Stimulated activated CD4-positive, alpha-beta T cell treated with anti-CD3 and anti-CD28 coated beads, Interleukin-2, amount 100 ng/mL, for 24 hours (primary cell): ENCODE data around the gene PSRC1.
"Not testable (repeated sequence)": the region's sequence is repeated elsewhere in the genome, so short reads cannot be mapped to it uniquely, and the experiment has no call there.

Source experiments
- DNase-seq, 2 donors: peaks; one replicate each; pipeline ENCODE4 v3.0.0-alpha.2; 2020

The PSRC1 gene

DNA sequence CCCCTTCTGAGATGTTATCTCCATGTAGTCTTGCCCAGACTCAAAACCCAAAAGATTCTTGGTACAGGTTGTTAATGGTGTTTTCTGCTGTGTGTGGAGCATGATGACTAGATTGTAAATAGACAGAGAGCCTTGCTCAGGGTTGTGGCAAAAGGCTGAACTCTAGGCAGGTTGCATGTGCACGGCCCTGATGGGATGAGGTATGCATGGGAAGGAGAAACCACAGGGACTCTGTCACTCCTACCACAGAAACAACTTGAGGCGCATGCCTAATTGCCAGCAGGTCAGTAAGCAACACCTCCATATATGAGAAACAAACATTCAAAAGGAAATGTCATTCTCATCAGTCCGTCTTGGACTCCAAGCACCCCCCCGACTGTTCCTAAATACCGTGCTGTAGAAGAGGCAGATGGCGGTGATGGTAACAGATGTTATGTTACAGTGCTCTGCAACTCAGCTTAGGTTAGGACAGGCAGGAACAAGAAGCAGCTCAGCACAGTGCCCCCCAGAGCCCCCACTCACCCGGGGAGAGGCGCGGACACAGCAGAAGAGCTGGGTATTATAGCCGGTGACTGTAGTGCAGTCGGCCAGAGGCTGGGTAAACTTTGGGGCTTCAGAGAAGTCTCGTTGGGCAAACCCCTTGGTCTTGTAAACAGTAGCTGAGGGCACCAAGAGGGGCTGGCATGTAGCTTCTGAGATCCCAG is 12.9 kb upstream of the PSRC1 start:
- no peak for DNase-seq

DNA sequence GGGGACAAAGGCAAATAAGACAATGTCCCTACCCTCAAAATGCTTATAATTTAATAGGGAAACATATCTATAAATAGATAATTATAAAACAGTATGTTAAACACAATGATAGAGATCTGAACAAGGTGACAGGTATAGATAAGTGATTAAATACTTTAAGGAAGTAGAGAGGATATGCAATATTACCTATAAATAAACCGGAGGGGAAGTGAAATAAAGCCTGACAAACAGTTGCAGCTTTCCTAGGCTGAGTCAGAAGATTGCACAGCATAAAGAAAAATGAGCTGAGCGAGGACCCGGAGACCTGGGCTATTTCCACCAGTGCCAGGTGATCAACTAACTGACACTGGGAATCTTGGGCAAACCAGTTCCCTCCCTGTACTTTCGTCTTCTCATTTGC is 11.5 kb upstream of the PSRC1 start:
- no peak for DNase-seq

DNA sequence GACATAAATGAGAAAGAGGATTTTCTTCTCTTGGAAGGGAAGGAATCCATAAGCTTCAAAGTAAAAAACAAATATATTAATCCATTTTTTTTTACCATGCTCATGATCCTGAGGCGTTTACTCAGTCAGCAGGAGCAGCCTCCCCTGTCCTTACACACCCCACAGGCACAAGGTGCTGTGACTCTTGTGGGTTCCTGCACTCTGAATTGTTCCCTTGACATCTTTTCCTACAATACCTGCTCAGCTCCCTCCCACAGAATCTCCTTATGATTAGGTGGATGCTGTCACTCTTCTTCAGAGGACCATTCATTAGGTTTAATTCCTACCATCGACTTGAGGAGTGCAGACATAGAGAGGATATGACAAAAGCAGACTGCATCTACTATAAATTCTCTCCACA is 10.1 kb upstream of the PSRC1 start:
- DNase-seq, result no peak

DNA sequence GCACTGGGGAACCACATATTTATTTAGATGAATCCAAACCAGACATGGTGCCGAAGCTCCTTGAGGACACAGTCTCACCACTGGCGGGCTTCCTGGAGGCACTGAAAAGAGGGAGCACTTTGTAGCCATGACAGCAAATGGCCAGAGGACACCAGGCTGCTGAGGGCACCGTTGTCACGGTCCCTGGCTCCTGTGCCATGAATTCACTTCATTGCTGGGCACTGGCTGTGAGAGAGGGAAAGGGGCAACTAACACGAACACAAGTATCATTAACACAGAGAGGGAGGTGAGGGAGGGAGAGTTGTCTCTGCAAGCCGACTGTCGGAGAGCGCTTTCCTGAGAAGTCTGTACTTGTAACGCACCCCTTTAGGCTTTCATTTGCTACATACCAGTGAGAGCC is 9.4 kb upstream of the PSRC1 start:
- no peak for DNase-seq

DNA sequence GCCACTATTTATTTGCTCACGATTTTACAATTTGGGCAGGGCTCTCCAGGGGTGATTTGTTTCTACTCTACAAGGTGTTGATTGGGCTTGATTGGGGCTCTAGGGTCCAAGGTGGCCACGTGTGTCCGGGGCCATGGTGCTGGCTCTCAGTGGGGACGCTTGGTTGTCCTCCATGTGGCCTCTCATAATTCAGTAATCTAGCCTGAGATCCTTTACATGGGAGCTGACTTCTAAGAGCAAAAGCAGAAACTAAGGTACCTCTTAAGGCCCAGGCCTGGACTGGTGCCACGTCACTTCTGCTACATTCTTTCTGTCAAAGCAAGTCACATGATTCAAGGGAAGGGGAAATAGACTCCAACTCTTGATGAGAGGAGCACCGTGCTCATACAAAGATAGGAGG is 8.1 kb upstream of the PSRC1 start:
- DNase-seq, result no peak

DNA sequence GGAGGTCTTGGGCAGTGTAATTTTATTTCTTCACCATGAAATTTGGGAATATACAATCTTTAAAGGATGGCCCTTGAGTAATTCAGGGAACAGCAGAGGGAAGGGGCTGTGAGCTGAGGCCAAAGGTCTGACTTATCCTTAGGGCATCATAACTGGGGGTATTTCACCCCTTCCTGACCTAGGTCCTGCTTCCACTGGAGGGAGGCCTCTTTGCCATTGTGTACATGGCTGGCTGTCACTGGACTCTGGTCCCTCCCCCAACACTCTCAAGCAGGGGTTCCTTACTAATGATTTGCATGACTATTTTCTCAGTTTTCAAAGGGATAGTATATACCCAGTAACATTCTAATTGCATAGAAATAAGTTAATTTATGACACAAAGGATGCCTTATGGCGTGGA is 7.2 kb upstream of the PSRC1 start:
- no peak for DNase-seq

DNA sequence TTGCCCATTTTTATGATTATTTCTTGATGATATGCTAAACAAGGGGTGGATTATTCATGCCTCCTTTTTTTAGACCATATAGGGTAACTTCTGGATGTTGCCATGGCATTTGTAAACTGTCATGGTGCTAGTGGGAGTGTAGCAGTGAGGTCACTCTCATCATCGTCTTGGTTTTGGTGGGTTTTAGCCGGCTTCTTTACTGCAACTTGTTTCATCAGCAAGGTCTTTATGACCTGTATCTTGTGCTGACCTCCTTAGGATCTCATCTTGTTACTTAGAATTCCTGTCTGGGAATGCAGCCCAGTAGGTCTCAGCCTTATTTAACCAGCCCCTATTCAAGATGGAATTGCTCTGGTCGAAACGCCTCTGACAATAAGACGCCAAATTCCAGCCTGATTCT is 3.8 kb upstream of the PSRC1 start:
- DNase-seq, result not testable (repeated sequence)

DNA sequence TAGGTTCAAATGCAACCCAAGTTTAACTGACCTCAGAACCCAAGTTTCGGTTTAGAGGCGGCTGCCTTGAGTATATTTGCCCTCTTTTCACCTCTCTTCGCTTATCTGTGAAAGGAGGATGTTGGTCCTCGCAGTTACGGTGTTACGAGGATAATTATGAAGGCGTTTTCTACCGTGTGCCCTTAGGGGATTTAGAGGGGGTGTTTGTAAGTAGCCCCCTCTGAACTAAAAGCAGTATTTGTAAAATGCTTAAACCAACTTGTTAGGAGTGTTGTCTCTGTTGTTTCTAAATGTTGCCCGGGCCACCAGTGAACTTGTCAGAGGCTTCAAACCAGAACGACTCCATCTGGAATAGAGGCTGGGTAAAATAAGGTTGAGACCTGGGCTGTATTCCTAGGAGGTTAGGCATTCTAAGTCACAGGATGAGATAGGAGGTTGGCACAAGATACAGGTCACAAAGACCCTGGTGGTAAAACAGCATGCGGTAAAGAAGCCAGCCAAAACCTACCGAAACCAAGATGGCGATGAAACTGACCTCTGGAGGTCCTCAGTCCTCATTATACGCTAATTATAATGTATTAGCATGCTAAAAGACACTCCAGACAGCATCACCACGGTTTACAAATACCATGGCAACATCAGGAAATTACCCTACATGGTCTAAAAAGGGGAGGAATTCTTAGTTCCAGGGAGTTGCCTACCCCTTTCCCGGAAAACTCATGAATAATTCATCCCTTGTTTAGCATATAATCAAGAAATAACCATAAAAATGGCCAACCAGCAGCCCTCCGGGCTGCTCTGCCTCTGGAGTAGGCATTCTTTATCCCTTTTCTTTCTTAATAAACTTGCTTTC is 1.0 kb upstream of the PSRC1 start:
- DNase-seq, result no peak

DNA sequence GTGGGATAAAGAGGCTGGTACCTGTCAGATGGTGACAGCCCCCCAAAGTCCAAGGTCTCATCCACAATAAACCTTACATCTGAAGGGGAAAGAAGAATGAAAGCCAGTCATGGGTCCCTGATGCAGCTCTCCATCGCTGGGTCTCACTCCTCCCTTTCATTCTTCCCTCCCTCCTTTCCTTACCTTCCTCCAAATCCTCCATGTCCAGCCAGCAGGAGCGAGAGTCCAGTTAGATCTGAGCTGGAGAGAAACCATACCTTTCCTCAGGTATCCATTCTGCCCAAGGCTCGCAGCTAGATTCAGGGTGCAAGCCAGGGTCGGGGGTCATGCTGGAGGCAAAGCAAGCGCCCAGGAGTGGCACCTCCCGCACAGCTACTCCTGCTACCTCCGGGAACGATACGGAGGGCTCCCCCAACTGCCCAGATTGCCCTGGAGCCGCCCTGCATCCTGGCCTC is 421 bp downstream of the PSRC1 start:
- DNase-seq, result no peak

DNA sequence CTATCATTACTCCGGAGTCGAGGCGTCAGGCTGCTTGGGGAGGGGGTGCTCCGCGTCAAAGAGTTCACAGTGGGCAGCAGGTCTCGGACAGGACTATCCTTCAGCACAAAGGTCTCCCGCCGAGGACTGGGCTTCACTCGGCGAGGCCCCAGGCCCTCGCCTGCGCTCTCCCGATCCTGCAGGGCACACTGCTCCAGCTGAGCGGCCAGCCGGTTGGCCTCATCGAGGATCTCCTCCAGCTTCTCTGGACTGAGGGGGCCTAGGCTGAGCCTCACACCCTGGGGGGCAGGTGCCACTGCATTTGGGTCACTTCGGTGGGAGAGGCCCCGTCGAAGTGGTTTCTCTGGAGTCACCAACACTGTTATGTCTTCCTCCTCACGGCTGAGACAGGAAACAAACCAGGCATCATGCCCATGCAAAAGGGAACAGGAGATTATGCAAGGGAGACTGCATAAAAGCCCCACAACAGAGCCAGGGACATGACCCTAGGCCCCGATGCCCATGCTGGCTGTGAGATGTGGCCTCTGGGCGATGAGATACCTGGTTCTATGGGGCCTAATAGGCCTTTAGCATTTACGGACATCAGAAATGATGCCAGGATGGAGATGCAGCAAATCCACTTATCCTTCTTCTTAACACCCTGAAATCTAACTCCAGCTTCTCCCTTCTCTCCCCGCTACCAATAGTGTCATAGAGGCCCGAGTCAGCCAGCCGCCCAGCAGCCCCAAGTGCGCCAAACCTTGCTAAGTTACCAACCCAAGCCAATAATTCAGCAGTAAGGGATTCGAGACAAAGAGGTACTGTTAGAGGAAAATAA is 1.1 kb downstream of the PSRC1 start:
- no peak for DNase-seq

DNA sequence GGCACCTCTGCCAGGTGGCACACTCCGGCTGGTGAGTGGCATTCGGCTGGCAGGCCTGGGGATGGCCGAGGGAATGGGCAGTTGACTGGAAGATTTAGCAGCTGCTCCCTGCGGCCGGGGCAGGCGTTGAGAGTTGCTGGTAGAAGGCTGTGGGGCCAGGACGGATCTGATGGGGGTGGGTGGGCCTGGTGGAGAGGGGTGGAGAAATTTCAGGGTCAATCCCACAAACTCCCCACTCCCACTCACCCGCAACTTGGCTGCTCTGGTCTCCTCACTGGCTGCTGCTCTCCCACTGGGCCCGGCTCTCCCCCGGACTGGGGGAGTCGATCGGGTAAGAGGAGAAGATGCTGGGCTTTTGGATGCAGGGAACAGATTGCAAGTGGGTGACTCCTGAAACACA is 2.1 kb downstream of the PSRC1 start:
- DNase-seq, result no peak

DNA sequence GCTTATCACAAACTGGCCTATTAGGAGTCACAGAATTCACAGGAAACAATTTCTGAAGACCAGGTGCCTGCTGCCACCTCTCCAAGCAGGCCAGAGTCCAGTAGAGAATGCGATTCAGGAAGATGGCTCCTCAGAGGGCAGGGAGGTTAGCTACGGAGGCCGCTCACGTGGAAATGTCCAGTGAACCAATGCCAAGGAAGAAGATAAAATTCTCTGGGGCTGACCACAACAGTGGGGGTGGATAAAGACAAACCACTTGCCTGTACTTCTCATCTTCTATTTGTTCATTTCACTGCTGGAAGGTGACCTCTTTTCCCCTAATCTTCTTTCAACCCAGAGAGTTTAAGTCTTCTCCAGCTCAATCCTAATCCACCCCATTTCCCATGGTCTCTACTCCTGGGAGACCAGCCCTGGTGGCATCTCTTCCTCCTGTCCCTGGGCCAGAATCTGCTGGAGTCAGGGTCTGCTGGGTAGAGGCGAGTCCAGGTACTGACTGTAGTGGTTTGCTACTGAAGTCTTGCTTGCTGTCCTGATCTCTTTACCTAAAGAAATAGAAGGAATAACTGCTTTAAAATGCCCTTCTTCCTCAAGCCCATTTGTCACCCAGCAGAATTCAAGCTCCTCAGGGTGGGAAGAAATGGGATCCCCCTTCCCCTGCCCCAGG is 3.2 kb downstream of the PSRC1 start:
- no peak for DNase-seq

DNA sequence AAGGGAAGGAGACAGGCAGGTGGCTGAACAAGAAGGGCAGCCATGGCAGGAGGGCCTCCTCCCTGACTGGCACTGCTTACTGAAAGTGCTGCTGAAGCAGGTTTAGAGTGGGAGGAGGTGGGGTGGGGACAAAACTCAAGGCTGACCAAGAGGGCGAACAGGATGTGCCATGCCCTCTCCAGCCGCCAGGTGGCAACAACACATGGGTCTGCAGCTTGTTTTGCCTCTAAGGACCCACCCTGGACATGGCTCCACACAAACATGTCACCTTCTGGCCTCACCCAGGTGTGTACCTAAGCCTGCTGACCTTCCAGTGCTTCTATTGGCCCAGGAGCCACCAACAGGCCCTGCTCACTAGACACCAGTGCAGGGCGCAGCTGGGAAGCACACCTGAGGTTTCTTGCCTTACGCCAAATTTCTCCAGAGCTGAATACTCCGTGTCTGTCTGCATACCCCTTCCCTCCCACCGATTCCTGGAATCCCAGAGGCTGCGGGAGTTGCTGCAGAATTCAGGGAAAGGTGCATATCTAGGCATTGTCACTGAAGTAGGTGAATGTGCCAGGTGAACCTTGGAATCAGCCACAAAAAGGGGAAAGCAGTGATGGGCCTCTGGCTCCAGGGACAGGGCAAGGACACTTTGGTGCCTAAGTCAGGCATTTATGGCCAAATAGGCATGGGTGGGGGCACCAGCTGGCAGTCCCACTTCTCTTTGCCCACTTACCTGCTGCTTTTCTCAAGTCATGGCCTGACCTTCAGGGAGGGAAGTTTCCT is 5.3 kb downstream of the PSRC1 start:
- DNase-seq, result peak; percentile 73 to 78

DNA sequence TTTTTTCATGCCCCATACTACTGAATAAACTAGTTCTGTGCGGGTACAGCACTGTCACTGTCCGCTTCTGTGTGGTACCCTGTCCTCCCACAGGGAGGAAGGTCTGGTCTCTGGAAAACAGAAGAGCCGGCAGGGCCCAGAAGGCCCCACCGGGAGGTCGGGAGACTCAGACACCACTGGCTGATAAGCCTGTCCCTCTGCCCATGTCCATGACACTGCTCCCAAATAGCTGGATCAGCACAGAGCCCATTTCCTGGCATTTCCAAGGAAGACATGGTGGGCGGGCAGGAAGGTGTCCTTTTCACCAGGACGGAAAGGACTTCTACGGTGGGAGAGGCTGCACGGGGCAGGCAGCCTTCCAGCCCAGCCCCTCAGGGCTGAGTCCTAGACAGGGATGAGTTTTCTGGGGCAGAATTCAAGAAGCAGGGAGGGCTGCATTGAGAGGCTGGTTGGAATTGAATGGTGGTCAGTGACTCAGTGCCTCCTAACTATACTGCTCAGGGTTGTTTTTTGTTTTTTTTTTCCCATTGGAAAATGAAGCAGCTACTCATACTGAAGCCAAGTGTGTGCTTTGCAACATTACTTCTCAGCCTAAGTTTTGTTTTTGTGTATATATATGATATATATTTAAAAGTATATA is 7.1 kb downstream of the PSRC1 start:
- no peak for DNase-seq

DNA sequence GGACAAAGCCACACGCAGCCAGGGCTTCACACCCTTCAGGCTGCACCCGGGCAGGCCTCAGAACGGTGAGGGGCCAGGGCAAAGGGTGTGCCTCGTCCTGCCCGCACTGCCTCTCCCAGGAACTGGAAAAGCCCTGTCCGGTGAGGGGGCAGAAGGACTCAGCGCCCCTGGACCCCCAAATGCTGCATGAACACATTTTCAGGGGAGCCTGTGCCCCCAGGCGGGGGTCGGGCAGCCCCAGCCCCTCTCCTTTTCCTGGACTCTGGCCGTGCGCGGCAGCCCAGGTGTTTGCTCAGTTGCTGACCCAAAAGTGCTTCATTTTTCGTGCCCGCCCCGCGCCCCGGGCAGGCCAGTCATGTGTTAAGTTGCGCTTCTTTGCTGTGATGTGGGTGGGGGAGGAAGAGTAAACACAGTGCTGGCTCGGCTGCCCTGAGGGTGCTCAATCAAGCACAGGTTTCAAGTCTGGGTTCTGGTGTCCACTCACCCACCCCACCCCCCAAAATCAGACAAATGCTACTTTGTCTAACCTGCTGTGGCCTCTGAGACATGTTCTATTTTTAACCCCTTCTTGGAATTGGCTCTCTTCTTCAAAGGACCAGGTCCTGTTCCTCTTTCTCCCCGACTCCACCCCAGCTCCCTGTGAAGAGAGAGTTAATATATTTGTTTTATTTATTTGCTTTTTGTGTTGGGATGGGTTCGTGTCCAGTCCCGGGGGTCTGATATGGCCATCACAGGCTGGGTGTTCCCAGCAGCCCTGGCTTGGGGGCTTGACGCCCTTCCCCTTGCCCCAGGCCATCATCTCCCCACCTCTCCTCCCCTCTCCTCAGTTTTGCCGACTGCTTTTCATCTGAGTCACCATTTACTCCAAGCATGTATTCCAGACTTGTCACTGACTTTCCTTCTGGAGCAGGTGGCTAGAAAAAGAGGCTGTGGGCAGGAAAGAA is 8.1 kb downstream of the PSRC1 start:
- DNase-seq, result no peak

DNA sequence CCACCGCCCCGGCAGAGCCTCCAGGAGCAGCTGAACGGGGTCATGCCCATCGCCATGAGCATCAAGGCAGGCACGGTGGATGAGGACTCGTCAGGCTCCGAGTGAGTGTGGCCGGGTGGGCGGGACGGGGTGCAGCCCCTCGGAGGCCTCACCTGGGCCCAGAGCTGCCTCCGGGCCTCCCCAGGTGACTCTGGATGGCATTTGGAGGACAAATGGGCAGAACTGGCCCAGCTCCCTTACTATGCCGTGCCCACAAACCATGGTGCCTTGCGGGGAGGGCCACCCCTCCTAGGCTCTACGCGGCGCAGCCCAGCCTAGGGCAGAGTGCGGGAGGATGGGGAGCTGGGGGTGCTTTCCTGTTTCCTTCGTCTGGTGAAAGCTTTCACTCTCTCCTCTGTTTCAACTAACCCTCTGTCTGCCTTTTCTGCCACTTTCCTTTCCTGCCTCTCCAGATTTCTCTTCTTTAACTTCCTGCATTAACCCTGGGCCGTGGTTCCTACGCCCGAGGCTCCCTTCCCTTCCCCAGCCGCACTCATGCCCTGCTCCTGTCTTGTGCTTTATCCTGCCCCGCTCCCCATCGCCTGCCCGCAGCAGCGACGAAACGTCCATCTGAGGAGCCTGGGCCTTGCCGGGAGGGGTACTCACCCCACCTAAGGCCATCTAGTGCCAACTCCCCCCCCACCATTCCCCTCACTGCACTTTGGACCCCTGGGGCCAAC is 9.2 kb downstream of the PSRC1 start:
- no peak for DNase-seq

DNA sequence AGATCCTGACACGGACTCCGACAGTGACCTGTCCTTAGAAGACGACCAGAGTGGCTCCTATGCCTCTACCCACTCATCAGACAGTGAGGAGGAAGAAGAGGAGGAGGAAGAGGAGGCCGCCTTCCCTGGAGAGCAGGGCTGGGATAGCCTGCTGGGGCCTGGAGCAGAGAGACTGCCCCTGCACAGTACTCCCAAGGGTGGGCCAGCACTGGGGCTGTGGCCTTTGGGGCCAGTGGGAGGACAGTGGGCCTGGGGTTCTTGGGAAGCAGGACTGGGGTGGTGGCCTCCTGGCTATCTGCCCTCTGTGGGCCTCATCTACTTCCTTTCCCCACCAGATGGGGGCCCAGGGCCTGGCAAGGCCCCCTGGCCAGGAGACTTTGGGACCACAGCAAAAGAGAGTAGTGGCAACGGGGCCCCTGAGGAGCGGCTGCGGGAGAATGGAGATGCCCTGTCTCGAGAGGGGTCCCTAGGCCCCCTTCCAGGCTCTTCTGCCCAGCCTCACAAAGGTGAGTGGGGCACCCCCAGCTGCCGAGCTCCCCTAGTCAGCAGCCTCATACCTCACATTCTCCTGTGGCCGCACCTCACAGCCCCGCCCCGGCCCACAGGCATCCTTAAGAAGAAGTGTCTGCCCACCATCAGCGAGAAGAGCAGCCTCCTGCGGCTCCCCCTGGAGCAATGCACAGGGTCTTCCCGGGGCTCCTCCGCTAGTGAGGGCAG is 10.0 kb downstream of the PSRC1 start:
- DNase-seq, result no peak

DNA sequence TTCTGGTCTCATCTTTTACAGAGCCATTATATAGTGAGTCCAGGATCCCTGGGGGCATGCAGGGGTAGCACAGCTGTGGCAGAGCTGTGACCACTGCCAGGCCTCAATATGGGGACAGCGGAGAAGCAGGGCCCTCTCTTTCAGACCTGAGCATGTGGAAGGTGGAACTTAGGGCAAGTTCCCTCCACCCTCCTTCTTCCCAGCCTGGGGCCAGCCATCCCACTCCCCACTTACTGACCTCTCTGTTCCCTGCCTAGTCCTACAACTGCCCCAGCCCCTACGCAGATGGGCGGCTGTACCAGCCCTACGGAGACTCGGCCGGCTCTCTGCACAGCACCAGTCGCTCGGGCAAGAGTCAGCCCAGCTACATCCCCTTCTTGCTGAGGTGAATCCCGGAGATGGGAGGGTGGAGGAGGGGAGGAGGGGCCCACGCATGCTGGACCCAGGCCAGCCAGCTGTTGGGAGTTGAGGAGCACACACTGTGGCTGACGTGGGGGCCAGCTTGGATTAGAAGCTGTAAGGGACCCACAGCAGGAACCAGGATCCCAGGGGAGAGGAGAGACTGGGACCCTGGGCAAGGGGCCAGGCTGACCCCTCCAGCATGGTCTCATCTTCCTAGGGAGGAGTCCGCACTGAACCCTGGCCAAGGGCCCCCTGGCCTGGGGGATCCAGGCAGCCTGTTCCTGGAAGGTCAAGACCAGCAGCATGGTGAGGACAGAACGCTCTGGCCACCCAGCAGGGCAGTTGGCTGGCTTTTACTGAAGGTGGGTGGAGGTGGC is 10.7 kb downstream of the PSRC1 start:
- no peak for DNase-seq
